NCI-H524 (cell line): Measurements from ENCODE around the gene NFASC.

Experiments used
- DNase-seq, 2 experiments: peaks; one replicate each; lab custom pipeline; 2025; lab: John Stamatoyannopoulos, UW

The NFASC gene

GRCh38 chr1:204870160-204870912 is at the start of gene NFASC:
NFASC (plus strand) TSS chr1:204870862; CDS start chr1:204944316, 73,454 bp downstream.
- DNase-seq: no peak

- no peak for DNase-seq
These were observed 49.2 kb upstream of the NFASC start for GRCh38 chr1:204821476-204821875.

DNA sequence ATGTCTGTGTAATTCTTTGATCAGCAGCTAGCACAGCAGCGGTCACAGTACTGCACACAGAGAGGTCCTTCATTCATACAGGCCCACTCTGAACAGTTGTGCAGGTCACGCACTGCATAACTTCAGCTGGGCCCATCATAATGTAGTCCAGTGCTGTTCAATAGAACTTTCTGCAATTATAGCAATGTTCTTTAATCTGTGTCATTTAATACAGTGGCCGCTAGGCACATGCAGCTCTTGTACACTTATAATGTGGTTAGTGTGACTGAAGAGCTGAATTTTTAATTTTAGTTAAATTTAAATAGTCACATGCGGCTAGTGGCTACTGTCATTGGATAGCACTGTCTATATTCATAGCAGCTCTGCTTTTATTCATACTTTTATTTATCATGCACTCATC is 48.7 kb upstream of the NFASC start:
- DNase-seq: no peak

- peak; percentile 26 to 62 for DNase-seq
These were observed 43.7 kb upstream of the NFASC start for GRCh38 chr1:204826970-204827369.

DNA sequence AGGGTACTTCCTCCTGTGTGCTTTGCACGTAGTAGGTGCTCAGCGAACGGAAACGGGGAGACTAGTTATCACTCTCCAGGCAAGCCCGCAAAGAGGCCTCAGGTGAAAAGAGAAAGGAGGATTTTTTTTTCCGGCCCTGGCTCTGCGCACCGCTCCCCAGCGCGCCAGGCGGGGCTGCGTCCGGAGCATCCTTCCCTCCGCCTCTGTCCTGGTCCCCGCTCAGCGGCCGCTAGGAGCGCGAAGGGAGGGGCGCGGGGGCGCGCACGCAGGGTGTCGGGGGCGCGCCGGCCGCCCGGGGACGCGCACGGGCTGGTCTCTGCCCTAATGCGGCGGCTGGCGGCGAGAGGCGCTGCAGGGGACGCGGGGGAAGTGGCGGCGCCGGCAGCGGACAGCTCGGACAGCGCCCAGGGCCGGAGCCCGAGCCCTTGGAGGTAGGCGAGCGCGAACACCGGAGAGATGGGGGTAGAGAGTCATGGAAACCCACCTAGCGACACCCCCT is 42.3 kb upstream of the NFASC start:
- DNase-seq: peak; percentile 40 to 81

- peak; percentile 21 to 49 for DNase-seq
These were observed 41.4 kb upstream of the NFASC start for GRCh38 chr1:204829133-204829825.

- no peak for DNase-seq
These were observed 39.9 kb upstream of the NFASC start for GRCh38 chr1:204830747-204831146.

DNA sequence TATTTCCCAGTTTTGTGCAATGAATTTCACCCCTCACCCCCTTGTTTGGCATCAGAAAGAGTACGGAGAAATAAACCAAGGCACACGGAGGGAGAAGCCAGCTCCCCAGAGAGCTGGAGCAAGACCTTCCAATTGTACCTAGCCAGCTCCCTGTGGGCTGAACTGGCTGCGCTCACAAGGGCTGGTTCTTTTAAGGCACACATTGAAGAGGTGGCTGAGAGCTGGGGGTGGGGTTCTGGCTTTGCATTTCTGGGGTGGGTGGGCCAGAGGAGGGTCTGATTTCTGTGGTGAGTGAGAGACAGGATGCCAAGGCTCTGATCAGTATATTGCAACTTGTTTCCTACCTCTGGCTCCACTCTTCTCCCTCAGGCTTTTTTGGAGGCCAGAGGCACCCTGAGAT is 39.5 kb upstream of the NFASC start:
- DNase-seq: no peak

DNA sequence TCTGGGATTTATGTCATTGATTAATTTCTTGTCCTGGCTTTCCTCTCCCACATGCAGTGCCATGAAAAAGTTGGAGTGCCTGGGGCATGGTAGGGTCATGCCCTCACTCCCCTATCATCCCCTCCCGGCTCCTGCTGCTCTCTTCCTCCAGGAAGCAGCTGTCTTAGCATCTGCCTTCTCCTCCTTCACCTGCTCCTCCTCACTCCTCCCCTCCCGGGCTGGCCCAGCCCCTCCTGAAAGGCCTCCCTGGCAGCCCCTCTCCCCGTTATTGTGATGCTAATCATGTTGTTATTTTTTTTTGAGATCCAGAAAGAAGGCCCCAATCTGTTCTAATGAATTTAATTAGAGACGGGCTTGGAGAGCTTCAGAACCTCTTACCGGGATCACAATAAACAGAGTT is 36.3 kb upstream of the NFASC start:
- DNase-seq: peak in 1 of 2 experiments; percentile 53

GRCh38 chr1:204834752-204835151 is 35.9 kb upstream of the NFASC start:
- DNase-seq: peak in 1 of 2 experiments; percentile 26

DNA sequence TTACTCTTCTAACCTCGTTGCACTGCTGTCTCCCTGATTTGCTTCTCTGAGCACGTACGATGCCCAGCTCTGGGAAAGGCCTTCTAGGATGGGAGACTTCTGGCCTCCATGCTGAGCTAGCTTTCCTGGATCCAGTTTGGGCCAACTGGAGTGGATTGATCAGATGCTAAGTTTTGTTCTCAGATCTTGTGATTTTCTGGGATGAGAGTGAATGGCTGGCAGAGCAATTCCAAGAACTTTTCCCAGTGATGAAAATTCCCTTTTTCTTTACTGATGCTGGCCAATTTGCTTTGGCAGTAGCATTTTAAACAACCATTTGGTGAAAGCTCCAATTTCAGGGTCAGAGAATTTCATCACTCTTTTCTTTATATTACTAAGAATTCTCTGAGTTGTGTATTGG is 34.9 kb upstream of the NFASC start:
- no peak for DNase-seq

DNA sequence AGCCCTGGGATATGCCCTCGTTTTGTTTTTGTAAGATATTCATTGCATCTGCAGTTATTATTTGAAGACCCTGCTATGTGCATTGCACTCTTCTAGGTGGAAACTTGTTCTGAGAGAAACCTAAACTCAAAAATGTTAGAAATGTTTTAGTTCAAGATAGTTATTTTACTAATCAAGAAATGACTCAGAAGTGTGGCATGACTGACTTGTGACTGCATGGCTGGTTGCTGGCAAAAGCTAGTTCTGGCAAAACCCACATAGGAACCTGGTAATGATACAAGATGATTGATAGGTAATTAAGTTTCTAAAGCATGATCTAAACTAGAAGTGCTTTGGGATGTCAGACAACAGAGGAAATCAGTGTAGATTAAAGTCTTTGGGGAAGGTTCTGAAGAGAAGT is 33.8 kb upstream of the NFASC start:
- no peak for DNase-seq

- DNase-seq: no peak
These were observed 33.1 kb upstream of the NFASC start for GRCh38 chr1:204837440-204838084.

- no peak for DNase-seq
These were observed 29.3 kb upstream of the NFASC start for GRCh38 chr1:204841316-204841715.

- no peak for DNase-seq
These were observed 28.9 kb upstream of the NFASC start for GRCh38 chr1:204841798-204842197.

DNA sequence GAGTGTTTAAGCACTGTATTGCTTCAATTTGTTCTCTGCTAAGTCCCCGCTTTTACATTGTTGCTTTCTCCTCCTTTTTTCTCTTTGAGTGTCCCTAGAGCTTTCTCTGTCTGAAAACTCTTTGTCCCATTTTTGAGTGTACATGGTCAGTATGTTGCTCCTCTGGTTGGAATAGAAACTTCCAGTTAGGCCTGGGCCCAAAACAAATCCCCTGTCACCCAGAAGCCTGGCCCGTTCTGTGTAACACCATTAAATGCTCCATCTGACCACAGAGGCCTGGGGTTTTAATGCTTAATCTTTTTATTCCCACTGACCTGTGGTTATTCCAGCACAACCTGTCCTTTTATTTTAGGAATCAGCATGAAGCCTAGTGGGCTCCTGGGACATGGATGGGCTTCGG is 28.3 kb upstream of the NFASC start:
- DNase-seq: no peak

DNA sequence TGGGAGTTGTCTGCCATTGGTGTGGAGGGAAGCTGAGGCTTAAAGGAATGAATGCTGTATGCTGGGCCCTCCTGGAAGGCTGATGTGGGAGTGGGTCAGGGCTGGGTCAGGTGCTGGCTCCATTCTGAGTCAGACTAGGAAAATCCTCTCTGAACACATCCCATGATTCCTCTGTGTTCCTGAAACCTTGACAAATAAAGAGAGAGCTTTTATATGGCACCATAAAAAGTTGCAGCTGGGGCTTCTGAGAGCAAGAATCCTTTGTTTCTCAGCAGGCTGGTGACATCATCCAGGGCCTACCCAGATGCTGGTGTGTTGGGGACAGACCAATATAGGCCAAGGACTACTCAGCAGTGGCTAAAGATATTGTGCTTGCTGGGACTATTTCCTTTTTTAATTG is 27.8 kb upstream of the NFASC start:
- peak in 1 of 2 experiments; percentile 23 for DNase-seq

GRCh38 chr1:204846546-204846945 is 24.1 kb upstream of the NFASC start:
- DNase-seq: no peak

DNA sequence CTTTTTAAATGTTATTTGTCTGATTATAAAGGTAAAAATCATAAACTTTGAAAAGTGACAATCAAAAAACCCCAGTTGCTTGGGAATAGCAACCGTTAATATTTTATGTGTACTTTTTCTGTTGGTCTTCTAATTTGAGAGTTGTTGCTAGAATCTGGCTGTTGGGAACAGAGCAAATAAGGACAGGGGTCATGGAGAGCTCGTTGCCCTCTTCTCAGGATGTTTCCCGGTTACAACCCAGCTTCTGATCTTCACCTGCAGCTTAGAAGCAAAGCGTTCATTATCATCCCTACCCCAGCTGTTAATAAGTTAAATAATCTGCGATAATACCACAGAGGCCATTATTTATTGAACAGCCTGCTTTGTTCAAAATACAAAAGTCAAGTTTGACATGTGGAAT is 22.1 kb upstream of the NFASC start:
- DNase-seq: peak in 1 of 2 experiments; percentile 69

GRCh38 chr1:204852854-204853253 is 17.8 kb upstream of the NFASC start:
- DNase-seq: peak in 1 of 2 experiments; percentile 44

GRCh38 chr1:204853436-204853835 is 17.2 kb upstream of the NFASC start:
- peak; percentile 19 to 56 for DNase-seq

- DNase-seq: peak; percentile 41 to 71
These were observed 16.4 kb upstream of the NFASC start for GRCh38 chr1:204854286-204854685.

DNA sequence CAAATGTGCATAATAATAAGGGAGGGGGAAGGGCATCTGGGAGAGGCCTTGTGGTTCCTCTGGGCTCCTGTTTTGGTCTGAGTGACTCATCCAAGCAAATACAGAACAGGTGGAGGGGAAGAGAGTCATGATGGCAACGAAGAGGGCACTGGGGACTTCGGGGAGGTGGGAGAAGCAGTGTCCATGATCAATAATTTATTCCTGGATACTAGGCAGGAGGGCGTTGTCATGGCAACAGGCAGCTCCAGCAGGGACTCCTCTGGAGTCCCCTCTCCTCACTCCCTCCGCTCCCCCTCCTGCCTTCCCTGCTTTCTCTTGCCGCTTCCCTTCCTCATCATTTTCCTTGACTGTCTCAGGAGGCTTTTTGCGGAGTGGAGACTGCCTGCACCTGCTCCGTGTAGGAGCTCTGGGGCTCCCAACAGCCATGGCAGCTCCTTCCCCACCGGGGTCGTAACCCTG is 12.3 kb upstream of the NFASC start:
- peak; percentile 61 to 71 for DNase-seq
